ENCODE data around the gene GSTA2.

DNA sequence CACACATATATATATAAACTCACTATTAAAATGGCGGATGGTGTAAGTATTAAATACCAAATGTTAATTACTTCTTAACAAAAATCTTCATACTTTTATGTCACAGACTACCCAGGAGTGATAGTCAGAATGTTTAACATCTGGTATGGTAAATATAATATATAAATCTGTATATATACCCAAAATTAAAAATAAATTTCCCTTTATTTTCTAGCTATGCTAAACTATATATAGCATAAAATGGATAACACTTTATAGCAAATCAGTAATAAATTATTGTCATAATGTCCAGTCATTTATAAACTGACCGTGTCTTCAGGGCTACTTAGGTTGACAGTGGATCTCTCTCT lies 37.1 kb downstream of the GSTA2 start:
- TF ChIP-seq CTCF (IDR thresholded peaks at IDR 0.05 in 2 of 3, conservative IDR thresholded peaks at IDR 0.05 in 1 of 3; ENCODE audit: control insufficient read depth in 2 of 3, extremely low read depth in 1 of 3, insufficient read depth in 1 of 3, low read depth in 3 of 3, low read length in 3 of 3) (no peak), SRF (IDR thresholded peaks at IDR 0.05; ENCODE audit: low read depth in 2 of 2, low read length in 2 of 2) (no peak), WRNIP1 (IDR thresholded peaks at IDR 0.05; ENCODE audit: borderline replicate concordance, low read depth, low read length) (no peak), POLR2AphosphoS5 (IDR thresholded peaks at IDR 0.05; ENCODE audit: low read length) (no peak), MTA3 (IDR thresholded peaks at IDR 0.05; ENCODE audit: borderline replicate concordance, low read length) (no peak), NFIC (IDR thresholded peaks at IDR 0.05; ENCODE audit: low read depth, low read length) (no peak), JUND (IDR thresholded peaks at IDR 0.05; ENCODE audit: low read depth, low read length) (no peak), SIX5 (IDR thresholded peaks at IDR 0.05; ENCODE audit: low read depth, low read length, severe bottlenecking) (no peak), POLR2AphosphoS2 (IDR thresholded peaks at IDR 0.05; ENCODE audit: low read depth, low read length) (no peak), ETV6 (conservative IDR thresholded peaks at IDR 0.05 in 1 of 2, IDR thresholded peaks at IDR 0.05 in 1 of 2; ENCODE audit: borderline replicate concordance in 1 of 2, low read depth in 1 of 2) (no peak), MYC (IDR thresholded peaks at IDR 0.05; ENCODE audit: insufficient read depth, insufficient read length, insufficient replicate concordance, low read length, severe bottlenecking) (no peak), REST (IDR thresholded peaks at IDR 0.05; ENCODE audit: low read depth, low read length) (no peak)
- TF ChIP-seq, protein P1, sequence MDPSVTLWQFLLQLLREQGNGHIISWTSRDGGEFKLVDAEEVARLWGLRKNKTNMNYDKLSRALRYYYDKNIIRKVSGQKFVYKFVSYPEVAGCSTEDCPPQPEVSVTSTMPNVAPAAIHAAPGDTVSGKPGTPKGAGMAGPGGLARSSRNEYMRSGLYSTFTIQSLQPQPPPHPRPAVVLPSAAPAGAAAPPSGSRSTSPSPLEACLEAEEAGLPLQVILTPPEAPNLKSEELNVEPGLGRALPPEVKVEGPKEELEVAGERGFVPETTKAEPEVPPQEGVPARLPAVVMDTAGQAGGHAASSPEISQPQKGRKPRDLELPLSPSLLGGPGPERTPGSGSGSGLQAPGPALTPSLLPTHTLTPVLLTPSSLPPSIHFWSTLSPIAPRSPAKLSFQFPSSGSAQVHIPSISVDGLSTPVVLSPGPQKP (IDR thresholded peaks at IDR 0.05; ENCODE audit: low read depth, low read length) = no peak
